Ovary (tissue), 3 donors: ENCODE measurements around the gene PLPP3.

Source experiments
- EP300 ChIP-seq: sonication (generic); formaldehyde crosslinking; IDR thresholded peaks from one replicate; pipeline ENCODE4 v1.6.1; 2017; ENCODE audit warnings: antibody characterized with exemption
- POLR2A ChIP-seq: fragments of 450-650 bp; IDR thresholded peaks from one replicate; pipeline ENCODE4 v1.6.1; 2017; ENCODE audit warnings: antibody characterized with exemption, mild to moderate bottlenecking, moderate library complexity
- TF ChIP-seq, protein P1 (sequence below), 3 donors: fragments of 450-650 bp in 2 of 3; fragments of 200-600 bp in 1 of 3; IDR thresholded peaks; one replicate each; pipeline versions ENCODE4 v1.5.1 to v1.8.0; 2016 to 2022; ENCODE audit warnings: antibody characterized with exemption in 3 of 3, mild to moderate bottlenecking in 1 of 3
- donor health status: DM: no; HTN: no; CAD: no.

DNA sequence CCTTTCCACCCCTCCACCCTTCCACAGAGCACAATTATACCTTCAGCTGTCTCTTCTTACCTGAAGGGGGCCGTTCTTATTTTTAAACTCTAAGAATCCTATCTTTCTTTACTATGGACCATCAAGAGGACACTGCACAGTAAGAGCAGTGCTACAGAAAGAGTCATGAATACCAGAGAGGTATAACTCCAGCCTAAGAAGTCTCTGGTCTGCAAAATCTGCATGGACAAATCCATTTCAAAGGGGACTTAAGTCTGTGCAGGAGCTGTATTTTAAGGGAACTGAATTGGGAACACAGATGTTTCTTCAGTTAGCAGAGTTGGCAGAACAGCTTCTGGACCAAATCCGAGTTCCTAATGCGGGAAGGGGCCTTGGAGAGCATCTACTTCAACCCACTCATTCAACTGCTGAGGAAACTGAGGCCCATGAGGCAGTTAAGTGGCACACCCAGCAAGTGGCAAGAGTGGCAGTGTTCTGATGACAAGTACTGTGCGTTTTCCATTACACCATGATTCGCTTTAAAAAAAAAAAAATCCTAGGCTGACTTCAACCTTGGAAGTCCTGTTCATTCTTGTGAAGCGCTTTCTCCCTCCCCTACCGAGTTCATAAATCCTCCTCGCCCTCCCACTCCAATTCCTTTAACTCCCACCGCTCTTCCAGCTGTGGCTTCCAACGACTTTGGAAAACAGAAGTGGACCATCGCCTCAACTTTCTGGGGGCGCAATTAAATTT is 1.8 kb downstream of the PLPP3 start:
- TF ChIP-seq, protein P1, sequence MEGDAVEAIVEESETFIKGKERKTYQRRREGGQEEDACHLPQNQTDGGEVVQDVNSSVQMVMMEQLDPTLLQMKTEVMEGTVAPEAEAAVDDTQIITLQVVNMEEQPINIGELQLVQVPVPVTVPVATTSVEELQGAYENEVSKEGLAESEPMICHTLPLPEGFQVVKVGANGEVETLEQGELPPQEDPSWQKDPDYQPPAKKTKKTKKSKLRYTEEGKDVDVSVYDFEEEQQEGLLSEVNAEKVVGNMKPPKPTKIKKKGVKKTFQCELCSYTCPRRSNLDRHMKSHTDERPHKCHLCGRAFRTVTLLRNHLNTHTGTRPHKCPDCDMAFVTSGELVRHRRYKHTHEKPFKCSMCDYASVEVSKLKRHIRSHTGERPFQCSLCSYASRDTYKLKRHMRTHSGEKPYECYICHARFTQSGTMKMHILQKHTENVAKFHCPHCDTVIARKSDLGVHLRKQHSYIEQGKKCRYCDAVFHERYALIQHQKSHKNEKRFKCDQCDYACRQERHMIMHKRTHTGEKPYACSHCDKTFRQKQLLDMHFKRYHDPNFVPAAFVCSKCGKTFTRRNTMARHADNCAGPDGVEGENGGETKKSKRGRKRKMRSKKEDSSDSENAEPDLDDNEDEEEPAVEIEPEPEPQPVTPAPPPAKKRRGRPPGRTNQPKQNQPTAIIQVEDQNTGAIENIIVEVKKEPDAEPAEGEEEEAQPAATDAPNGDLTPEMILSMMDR (IDR thresholded peaks at IDR 0.05): no peak
- no peak for TF ChIP-seq POLR2A
- TF ChIP-seq EP300: no peak
